GM19438 (cell line): ENCODE results near the gene LTBP4.
A peak's percentile ranks its signal among the peaks of the same experiment; 100 is the strongest.
"Not testable (repeated sequence)": the region's sequence is repeated elsewhere in the genome, so short reads cannot be mapped to it uniquely, and the experiment has no call there.

ENCODE experiments used
- ATAC-seq: cut with Tn5 transposase; IDR thresholded peaks from one replicate; pipeline ENCODE4 v1.9.1; 2021; ENCODE audit warnings: low read depth; ENCODE audit not compliant: unreplicated experiment

Gene LTBP4

GRCh38 chr19:40601134-40601974, at the start of gene LTBP4:
LTBP4 (plus strand) TSS chr19:40601369; CDS start chr19:40601388, 19 bp downstream.
- ATAC-seq = no peak

- ATAC-seq = no peak
Observed at GRCh38 chr19:40552848-40553247, 48.3 kb upstream of the LTBP4 start.

GRCh38 chr19:40553885-40554857, 47.0 kb upstream of the LTBP4 start:
- no peak for ATAC-seq

DNA sequence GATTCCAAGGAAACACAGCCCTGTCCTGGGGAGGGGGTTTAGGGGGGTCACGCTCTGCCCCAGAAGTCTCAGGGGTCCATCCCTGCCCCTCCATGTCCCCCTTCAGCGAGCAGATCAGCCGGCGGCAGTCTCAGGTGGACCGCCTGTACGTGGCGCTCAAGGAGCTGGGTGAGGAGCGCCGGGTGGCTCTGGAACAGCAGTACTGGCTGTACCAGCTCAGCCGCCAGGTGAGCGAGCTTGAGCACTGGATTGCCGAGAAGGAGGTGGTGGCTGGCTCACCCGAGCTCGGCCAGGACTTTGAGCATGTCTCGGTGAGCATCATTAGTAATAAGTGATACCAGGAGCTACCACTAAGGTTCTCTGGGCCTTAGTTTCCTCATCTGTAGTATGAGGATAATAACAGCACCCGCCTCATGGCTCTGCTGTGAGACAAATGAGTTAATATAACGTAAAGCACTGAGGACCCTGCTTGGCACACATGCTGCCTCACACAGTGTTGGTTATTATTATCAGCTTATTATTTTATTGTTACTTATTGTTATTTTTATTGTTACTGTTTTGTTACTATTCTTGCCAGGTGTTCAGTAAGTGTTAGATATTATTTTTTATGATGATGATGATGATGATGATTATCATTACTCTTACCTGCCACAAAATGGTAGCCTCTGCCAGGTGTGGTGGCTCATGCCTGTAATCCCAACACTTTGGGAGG, 45.0 kb upstream of the LTBP4 start:
- no peak for ATAC-seq

DNA sequence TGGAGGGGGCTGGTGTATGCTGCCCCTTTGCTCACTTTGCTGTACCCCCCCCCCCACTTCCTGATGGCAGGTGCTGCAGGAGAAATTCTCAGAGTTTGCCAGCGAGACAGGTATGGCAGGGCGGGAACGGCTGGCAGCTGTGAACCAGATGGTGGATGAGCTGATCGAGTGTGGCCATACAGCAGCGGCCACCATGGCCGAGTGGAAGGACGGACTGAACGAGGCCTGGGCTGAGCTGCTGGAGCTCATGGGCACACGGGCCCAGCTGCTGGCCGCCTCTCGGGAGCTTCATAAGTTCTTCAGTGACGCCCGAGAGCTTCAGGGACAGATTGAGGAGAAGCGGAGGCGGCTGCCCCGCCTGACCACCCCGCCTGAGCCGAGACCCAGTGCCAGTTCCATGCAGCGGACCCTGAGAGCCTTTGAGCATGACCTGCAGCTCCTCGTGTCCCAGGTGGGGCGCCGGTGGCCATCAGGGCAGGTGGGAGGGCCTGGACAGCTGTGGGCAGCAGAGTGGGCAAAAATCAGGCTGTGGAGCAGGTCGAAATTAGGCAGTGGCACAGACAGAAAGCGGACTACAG, 44.1 kb upstream of the LTBP4 start:
- no peak for ATAC-seq

DNA sequence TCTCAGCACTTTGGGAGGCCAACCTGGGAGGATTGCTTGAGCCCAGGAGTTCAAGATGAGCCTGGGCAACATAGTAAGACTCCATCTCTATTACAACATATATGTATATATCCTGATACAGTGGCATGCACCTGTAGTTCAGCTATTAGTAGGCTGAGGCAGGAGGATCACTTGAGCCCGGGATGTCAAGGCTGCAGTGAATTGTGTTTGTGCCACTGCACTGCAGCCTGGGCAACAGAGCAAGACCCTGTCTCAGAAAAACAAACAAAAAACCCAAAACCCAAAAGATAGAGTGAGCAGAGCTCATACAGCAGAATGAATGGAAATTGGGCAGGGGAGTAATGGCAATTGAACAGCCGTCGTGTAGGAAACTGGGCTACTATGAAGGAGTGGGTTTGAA, 41.8 kb upstream of the LTBP4 start:
- ATAC-seq = no peak

GRCh38 chr19:40560092-40560507, 41.1 kb upstream of the LTBP4 start:
- ATAC-seq = no peak

DNA sequence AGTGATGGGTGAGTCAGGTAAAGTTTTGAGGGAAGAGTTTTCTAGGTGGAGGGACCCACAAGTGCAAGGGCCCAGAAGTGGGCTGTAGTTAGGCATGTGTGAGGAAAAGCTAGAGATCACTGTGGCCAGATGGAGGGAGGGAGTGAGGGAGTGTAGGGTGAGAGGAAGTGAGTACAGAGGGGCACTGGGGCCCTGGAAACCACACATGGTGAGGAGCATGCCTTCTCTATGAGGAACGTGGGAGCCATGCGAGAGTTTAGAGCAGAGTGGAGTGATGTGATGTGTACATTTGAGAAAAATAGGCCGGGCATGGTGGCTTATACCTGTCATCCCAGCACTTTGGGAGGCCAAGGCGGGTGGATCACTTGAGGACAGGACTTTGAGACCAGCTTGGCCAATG, 39.2 kb upstream of the LTBP4 start:
- ATAC-seq = no peak

DNA sequence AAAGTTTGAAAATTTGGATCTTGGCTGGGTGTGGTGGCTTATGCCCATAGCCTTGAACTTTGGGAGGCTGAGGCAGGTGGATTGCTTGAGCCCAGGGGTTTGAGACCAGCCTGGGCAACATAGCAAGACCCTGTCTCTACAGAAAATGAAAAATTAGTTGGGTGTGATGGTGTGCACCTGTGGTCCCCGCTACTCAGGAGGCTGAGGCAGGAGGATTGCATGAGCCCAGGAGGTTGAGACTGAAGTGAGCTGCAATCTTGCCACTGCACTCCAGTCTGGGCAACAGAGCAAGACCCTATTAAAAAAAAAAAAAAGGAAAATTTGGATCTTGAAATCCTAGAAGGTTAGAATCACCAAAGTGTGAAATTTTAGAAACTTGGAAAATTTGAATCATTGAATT, 36.6 kb upstream of the LTBP4 start:
- ATAC-seq = not testable (repeated sequence)

- ATAC-seq = no peak
Observed at GRCh38 chr19:40565355-40565754, 35.8 kb upstream of the LTBP4 start.

- ATAC-seq = no peak
Observed at GRCh38 chr19:40565910-40566495, 35.2 kb upstream of the LTBP4 start.

GRCh38 chr19:40567040-40567749, 34.0 kb upstream of the LTBP4 start:
- ATAC-seq = no peak

- no peak for ATAC-seq
Observed at GRCh38 chr19:40567750-40568494, 33.2 kb upstream of the LTBP4 start.

GRCh38 chr19:40570313-40571004, 30.7 kb upstream of the LTBP4 start:
- ATAC-seq = peak; percentile 78

- ATAC-seq = no peak
Observed at GRCh38 chr19:40571005-40571318, 30.2 kb upstream of the LTBP4 start.

DNA sequence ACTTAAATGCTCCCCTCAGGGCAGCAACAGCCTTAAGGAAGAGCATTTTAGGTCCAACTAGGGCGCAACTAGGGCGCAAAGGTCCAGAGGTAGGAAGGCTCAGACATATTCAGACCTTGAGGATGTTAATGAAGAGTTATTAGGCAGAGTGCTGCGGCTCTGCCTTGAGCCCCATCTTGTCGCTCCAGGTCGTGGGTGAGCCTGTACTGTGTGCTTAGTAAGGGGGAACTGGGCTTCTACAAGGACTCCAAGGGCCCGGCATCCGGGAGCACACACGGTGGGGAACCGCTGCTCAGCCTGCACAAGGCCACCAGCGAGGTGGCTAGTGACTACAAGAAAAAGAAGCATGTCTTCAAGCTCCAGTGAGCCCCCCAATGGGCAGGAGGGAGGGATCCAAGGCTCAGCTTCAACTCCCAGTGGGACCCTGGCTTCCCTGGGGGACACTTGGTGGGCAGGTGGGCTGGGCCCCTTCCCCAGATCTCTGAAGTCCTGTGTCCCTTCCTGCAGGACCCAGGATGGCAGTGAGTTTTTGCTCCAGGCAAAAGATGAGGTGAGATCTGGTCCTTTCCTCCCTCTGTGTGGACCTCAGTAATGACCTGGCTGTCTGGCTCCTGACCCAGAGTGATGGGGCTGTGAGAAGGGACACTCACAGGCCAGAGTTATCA, 29.2 kb upstream of the LTBP4 start:
- no peak for ATAC-seq

- ATAC-seq = no peak
Observed at GRCh38 chr19:40575326-40575725, 25.8 kb upstream of the LTBP4 start.

DNA sequence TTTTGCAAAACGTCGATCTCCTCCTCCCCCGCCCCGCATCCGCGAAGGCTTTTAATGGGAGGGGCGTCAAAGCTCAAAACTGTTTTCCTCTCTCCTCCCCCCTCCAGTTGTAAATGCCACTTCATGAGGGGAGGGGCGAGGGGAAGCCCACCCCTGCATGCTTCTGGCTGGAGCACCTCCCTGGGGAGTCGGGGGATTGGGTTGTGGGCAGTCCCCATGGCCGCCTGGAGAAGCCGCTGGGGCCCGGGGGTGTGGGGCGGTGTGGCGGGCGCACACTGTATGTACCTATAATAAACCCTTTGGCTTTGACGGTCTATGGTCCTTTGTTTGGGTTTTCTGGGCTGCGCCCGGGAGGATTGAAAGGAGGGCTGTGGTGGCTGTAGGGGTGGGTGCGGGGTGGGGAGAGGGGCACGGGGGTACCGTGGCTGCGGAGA, 25.0 kb upstream of the LTBP4 start:
- peak; percentile 32 for ATAC-seq
